WTC11 (cell line): ENCODE results near the gene EMILIN1. TPM values are rescaled to one million over a fixed set of nuclear protein-coding genes. Genes with fewer than 3 reads are reported as not detected.

Experiments
- ATF6 ChIP-seq: sonication (generic); formaldehyde crosslinking; IDR thresholded peaks from 2 replicates; pipeline ENCODE4 v1.8.1; 2023; ENCODE audit warnings: mild to moderate bottlenecking, missing genetic modification reagents
- CBFB ChIP-seq: sonication (generic); formaldehyde crosslinking; IDR thresholded peaks from 2 replicates; pipeline ENCODE4 v1.8.1; 2022; ENCODE audit warnings: mild to moderate bottlenecking, low read depth, missing genetic modification reagents
- E2F5 ChIP-seq: sonication (generic); formaldehyde crosslinking; IDR thresholded peaks from 2 replicates; pipeline ENCODE4 v1.8.1; 2022; ENCODE audit warnings: mild to moderate bottlenecking, moderate library complexity, missing genetic modification reagents
- EMX1 ChIP-seq: fragments of 250-450 bp; sonication (Bioruptor Pico); IDR thresholded peaks from 2 replicates; pipeline ENCODE4 v1.8.0; 2021; ENCODE audit warnings: mild to moderate bottlenecking
- ERG ChIP-seq: fragments of 250-450 bp; sonication (Bioruptor Pico); IDR thresholded peaks from 2 replicates; pipeline ENCODE4 v1.8.0; 2021; ENCODE audit warnings: mild to moderate bottlenecking
- ETV6 ChIP-seq: sonication (generic); formaldehyde crosslinking; IDR thresholded peaks from 2 replicates; pipeline ENCODE4 v1.8.1; 2022; ENCODE audit warnings: mild to moderate bottlenecking, missing genetic modification reagents
- FOXP4 ChIP-seq: sonication (generic); formaldehyde crosslinking; IDR thresholded peaks from 2 replicates; pipeline ENCODE4 v1.8.0; 2022; ENCODE audit warnings: mild to moderate bottlenecking, missing genetic modification reagents
- GTF2I ChIP-seq: fragments of 250-450 bp; sonication (Bioruptor Pico); conservative IDR thresholded peaks from 2 replicates; pipeline ENCODE4 v1.4.0; 2021; ENCODE audit warnings: mild to moderate bottlenecking
- HMGA2 ChIP-seq: fragments of 250-450 bp; sonication (Bioruptor Pico); IDR thresholded peaks from 2 replicates; pipeline ENCODE4 v1.4.0; 2021; ENCODE audit warnings: mild to moderate bottlenecking, moderate library complexity
- IRF2 ChIP-seq: sonication (generic); formaldehyde crosslinking; IDR thresholded peaks from 2 replicates; pipeline ENCODE4 v1.8.0; 2022; ENCODE audit warnings: low read depth, missing genetic modification reagents, borderline replicate concordance
- KAT7 ChIP-seq: sonication (generic); formaldehyde crosslinking; IDR thresholded peaks from 2 replicates; pipeline ENCODE4 v1.8.1; 2023; ENCODE audit warnings: missing genetic modification reagents, mild to moderate bottlenecking, borderline replicate concordance
- MLX ChIP-seq: sonication (generic); formaldehyde crosslinking; IDR thresholded peaks from 2 replicates; pipeline ENCODE4 v1.8.1; 2023; ENCODE audit warnings: mild to moderate bottlenecking, missing genetic modification reagents, moderate library complexity
- MXD4 ChIP-seq: fragments of 250-450 bp; sonication (Bioruptor Pico); IDR thresholded peaks from 2 replicates; pipeline ENCODE4 v1.8.0; 2021; ENCODE audit warnings: mild to moderate bottlenecking, moderate library complexity, borderline replicate concordance
- NR2C2 ChIP-seq: sonication (generic); formaldehyde crosslinking; IDR thresholded peaks from 2 replicates; pipeline ENCODE4 v1.8.0; 2022; ENCODE audit warnings: mild to moderate bottlenecking, missing genetic modification reagents
- PREB ChIP-seq: sonication (generic); formaldehyde crosslinking; IDR thresholded peaks from 2 replicates; pipeline ENCODE4 v1.8.1; 2022; ENCODE audit warnings: mild to moderate bottlenecking, missing genetic modification reagents, moderate library complexity, borderline replicate concordance
- PRRX2 ChIP-seq: fragments of 250-450 bp; sonication (Bioruptor Pico); IDR thresholded peaks from 2 replicates; pipeline ENCODE4 v1.8.0; 2021; ENCODE audit warnings: mild to moderate bottlenecking
- RELA ChIP-seq: sonication (generic); formaldehyde crosslinking; IDR thresholded peaks from 2 replicates; pipeline ENCODE4 v1.8.1; 2022; ENCODE audit warnings: missing genetic modification reagents, mild to moderate bottlenecking, borderline replicate concordance
- SP1 ChIP-seq: sonication (generic); formaldehyde crosslinking; conservative IDR thresholded peaks from 2 replicates; pipeline ENCODE4 v1.8.1; 2022; ENCODE audit warnings: missing genetic modification reagents
- TCF7 ChIP-seq: sonication (generic); formaldehyde crosslinking; IDR thresholded peaks from 2 replicates; pipeline ENCODE4 v1.8.0; 2022; ENCODE audit warnings: mild to moderate bottlenecking, low read depth, missing genetic modification reagents, moderate library complexity
- USF2 ChIP-seq: sonication (generic); formaldehyde crosslinking; IDR thresholded peaks from 2 replicates; pipeline ENCODE4 v1.8.1; 2023; ENCODE audit warnings: mild to moderate bottlenecking, missing genetic modification reagents, moderate library complexity
- ZNF138 ChIP-seq: sonication (generic); formaldehyde crosslinking; conservative IDR thresholded peaks from 2 replicates; pipeline ENCODE4 v1.8.1; 2022; ENCODE audit warnings: mild to moderate bottlenecking, moderate library complexity, missing genetic modification reagents
- ZNF317 ChIP-seq: sonication (generic); formaldehyde crosslinking; IDR thresholded peaks from 2 replicates; pipeline ENCODE4 v1.8.1; 2023; ENCODE audit warnings: low read depth, mild to moderate bottlenecking, moderate library complexity, missing genetic modification reagents, borderline replicate concordance
- ZNF425 ChIP-seq: fragments of 250-450 bp; sonication (Bioruptor Pico); conservative IDR thresholded peaks from 2 replicates; pipeline ENCODE4 v1.9.0; 2021; ENCODE audit warnings: mild to moderate bottlenecking
- total RNA-seq: library from RNA; stranded (reverse); gene quantifications from 3 replicates; pipeline ENCODE4 v1.2.3, GENCODE V29; 2021

EMILIN1 gene
- total RNA-seq, 1 experiment from 2014 or later, result 3.5 TPM

GRCh38 chr2:27118525-27119329, 40.3 kb downstream of the EMILIN1 start, which contains the start of gene CGREF1 (continued):
- TF ChIP-seq USF2 (CRISPR knock-in tag) (peak; percentile 32; the same call in 1 of the 2 replicates), GTF2I (CRISPR knock-in tag) (no peak), MXD4 (CRISPR knock-in tag) (no peak), TCF7 (CRISPR knock-in tag) (peak; percentile 81; the same call in 1 of the 2 replicates), CBFB (CRISPR knock-in tag) (no peak), HMGA2 (CRISPR knock-in tag) (no peak), PRRX2 (CRISPR knock-in tag) (no peak), RELA (CRISPR knock-in tag) (peak; percentile 67; the same call in 1 of the 2 replicates), ETV6 (CRISPR knock-in tag) (no peak), PREB (no peak), ATF6 (CRISPR knock-in tag) (no peak), ZNF425 (no peak), SP1 (CRISPR knock-in tag) (peak; percentile 61; the same call in 1 of the 2 replicates), NR2C2 (CRISPR knock-in tag) (no peak), FOXP4 (CRISPR knock-in tag) (no peak), IRF2 (no peak), E2F5 (CRISPR knock-in tag) (no peak), EMX1 (CRISPR knock-in tag) (no peak), ZNF138 (CRISPR knock-in tag) (peak; percentile 42; the same call in 1 of the 2 replicates), KAT7 (CRISPR knock-in tag) (no peak), ERG (no peak), MLX (CRISPR knock-in tag) (no peak), ZNF317 (CRISPR knock-in tag) (no peak)
